Activated T-cell treated with anti-CD3 and anti-CD28 coated beads for 4 hours (primary cell): Measurements from ENCODE around the gene GSC.
"Not testable (repeated sequence)": the region's sequence is repeated elsewhere in the genome, so short reads cannot be mapped to it uniquely, and the experiment has no call there.

Experiments used
- DNase-seq: peaks from one replicate; pipeline ENCODE4 v3.0.0-alpha.2; 2020

Gene GSC

DNA sequence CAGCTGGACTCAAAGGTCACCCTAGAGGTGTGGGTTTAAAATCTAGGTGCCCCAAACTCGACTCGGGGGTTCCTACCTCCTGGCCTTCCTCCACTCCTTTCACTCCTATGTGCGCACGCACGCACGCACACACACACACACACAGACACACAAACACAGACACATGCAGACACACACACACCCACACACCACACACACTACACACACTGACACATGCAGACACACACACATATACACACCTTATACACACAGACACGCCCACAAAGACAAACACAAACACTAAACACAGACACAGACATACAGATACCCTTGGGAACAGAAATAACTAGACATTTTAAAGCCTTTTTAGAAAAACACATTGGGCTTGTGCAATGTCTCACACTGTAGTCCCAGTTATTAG lies 31.8 kb downstream of the GSC start:
- DNase-seq, result no peak

DNA sequence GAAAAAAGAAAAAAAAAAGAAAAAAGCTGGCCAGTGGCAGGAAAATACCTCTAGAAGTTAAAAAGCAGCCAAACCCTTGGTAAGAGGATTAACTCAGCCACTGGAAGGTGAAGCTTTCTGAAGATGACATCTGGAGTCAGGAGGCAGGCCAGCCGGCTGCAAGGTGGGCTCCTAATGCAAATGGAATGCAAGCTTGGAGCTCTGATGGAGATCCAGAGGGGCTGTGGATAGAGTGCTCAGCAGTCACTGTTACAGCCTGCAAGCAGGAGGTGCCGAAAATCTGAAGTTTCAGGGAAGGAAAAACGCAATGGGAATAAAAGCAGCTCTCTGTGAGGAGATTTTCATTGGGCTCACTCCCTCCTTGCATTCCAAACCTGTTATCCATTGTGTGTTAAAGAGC lies 41.0 kb downstream of the GSC start:
- no peak for DNase-seq

DNA sequence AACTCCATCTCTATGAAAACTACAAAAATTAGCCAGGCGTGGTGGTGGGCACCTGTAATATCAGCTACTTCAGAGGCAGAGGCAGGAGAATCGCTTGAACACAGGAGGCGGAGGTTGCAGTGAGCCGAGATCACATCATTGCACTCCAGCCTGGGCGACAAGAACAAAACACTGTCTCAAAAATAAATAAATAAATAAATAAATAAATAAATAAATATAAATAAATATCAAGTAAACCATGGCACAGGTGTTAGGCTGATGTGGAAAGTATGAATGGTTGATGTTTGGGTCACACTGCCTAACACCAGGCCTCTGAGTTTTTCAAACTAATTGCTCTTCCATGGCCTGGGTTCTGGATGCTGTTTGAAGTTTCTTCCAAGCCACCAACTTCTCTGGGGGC lies 41.5 kb downstream of the GSC start:
- DNase-seq, result not testable (repeated sequence)

DNA sequence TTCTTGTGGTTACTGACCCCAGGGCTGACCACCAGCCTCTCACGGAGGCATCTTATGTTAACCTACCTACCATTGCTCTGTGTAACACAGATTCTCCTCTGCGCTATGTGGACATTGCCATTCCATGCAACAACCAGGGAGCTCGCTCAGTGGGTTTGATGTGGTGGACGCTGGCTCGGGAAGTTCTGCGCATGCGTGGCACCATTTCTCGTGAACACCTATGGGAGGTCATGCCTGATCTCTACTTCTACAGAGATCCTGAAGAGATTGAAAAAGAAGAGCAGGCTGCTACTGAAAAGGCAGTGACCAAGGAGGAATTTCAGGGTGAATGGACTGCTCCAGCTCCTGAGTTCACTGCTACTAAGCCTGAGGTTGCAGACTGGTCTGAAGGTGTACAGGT lies 43.3 kb downstream of the GSC start:
- not testable (repeated sequence) for DNase-seq

DNA sequence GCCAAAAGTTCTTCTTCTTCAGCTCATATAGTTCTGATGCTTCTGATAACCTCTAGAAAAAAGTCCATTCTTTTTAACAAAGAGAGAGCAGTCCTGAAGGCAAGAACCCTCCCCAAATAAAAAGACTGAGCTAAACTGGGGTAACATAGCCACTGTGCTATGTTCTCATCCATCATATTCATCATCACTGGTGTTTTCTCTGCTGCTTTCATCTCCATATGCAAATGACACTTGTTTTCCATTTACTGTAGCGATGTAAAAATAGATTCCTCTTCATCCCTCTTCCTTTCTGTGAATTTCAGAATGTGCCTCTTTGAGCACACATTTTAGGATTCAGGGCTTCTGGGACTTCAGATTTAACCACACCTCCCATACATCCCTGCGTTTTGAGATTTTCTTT lies 44.9 kb downstream of the GSC start:
- DNase-seq, result no peak

DNA sequence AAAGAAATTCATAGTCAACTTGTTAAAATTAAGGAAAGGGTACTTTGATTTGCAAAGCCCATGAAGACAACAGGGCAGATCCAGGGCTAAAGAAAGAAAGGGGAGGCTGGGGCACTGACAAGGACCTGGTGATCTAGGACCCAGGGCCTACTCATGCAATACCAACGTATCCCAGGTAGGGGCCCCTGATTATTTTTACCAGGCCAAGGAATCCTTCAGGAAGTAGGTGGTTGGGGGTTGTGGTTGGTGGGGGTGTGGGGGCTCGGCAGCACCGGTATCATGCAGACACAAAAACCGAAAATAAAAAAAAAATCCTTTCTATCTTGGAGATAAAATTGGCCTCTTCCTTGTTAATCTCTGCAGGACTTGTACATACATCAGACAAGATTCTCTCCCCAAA lies 47.5 kb downstream of the GSC start:
- DNase-seq, result no peak
